ENCODE data around the gene CDH23.

CDH23 gene

DNA sequence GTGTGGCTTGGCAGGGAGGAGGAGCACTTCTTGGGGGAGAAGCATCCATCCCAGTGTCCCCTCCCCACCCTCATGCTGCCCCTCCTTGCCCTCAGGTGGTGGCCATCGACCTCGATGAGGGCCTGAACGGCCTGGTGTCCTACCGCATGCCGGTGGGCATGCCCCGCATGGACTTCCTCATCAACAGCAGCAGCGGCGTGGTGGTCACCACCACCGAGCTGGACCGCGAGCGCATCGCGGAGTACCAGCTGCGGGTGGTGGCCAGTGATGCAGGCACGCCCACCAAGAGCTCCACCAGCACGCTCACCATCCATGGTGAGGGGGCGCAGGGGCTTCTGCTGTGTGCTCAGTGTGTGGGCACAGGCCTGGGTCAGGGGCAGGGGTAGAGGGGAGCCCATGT is 308.1 kb downstream of the CDH23 start:
- TF ChIP-seq, protein P1, sequence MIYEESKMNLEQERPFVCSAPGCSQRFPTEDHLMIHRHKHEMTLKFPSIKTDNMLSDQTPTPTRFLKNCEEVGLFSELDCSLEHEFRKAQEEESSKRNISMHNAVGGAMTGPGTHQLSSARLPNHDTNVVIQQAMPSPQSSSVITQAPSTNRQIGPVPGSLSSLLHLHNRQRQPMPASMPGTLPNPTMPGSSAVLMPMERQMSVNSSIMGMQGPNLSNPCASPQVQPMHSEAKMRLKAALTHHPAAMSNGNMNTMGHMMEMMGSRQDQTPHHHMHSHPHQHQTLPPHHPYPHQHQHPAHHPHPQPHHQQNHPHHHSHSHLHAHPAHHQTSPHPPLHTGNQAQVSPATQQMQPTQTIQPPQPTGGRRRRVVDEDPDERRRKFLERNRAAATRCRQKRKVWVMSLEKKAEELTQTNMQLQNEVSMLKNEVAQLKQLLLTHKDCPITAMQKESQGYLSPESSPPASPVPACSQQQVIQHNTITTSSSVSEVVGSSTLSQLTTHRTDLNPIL (CRISPR knock-in tag; IDR thresholded peaks at IDR 0.05; ENCODE audit: low read depth) = no peak
- TF ChIP-seq ZNF565 (CRISPR knock-in tag; conservative IDR thresholded peaks at IDR 0.05; ENCODE audit: low read depth) = no peak
- no peak for TF ChIP-seq SNAI2 (CRISPR knock-in tag; IDR thresholded peaks at IDR 0.05)

DNA sequence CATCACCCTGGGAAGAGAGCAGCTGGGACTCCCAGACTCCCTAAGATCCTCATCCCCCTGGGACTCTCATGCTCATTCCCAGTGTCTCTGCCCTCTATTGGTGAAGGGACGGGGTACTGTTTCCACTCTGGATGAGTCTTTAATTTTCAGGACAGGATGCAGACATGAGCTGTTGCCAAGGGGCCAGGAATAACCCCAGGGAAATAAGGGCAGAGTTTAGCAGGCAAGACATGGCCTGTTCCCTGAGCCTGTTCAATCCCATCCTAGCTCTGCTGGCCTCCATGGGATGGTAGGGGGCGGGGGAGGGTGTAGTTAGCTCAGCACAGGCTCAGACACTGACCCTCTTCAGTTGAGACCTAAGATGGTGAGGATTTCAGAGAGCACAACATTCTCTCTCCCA is 308.9 kb downstream of the CDH23 start:
- TF ChIP-seq ZNF70 (CRISPR knock-in tag; IDR thresholded peaks at IDR 0.05) (no peak), CSDC2 (CRISPR knock-in tag; IDR thresholded peaks at IDR 0.05) (no peak), BACH2 (CRISPR knock-in tag; IDR thresholded peaks at IDR 0.05; ENCODE audit: borderline replicate concordance) (no peak), ZC3H10 (CRISPR knock-in tag; IDR thresholded peaks at IDR 0.05) (no peak), TCF4 (CRISPR knock-in tag; IDR thresholded peaks at IDR 0.05; ENCODE audit: borderline replicate concordance) (no peak), SNAI2 (CRISPR knock-in tag; IDR thresholded peaks at IDR 0.05) (no peak)
- TF ChIP-seq, protein P1 (CRISPR knock-in tag; IDR thresholded peaks at IDR 0.05; ENCODE audit: low read depth) = no peak
- TF ChIP-seq, protein P2, sequence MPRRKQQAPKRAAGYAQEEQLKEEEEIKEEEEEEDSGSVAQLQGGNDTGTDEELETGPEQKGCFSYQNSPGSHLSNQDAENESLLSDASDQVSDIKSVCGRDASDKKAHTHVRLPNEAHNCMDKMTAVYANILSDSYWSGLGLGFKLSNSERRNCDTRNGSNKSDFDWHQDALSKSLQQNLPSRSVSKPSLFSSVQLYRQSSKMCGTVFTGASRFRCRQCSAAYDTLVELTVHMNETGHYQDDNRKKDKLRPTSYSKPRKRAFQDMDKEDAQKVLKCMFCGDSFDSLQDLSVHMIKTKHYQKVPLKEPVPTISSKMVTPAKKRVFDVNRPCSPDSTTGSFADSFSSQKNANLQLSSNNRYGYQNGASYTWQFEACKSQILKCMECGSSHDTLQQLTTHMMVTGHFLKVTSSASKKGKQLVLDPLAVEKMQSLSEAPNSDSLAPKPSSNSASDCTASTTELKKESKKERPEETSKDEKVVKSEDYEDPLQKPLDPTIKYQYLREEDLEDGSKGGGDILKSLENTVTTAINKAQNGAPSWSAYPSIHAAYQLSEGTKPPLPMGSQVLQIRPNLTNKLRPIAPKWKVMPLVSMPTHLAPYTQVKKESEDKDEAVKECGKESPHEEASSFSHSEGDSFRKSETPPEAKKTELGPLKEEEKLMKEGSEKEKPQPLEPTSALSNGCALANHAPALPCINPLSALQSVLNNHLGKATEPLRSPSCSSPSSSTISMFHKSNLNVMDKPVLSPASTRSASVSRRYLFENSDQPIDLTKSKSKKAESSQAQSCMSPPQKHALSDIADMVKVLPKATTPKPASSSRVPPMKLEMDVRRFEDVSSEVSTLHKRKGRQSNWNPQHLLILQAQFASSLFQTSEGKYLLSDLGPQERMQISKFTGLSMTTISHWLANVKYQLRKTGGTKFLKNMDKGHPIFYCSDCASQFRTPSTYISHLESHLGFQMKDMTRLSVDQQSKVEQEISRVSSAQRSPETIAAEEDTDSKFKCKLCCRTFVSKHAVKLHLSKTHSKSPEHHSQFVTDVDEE (CRISPR knock-in tag; IDR thresholded peaks at IDR 0.05) = no peak
- ATAC-seq = peak; percentile 16; the same call in 1 of the 3 replicates

More for the DNA sequence above, 308.1 kb downstream of the CDH23 start:
- no peak for ATAC-seq

DNA sequence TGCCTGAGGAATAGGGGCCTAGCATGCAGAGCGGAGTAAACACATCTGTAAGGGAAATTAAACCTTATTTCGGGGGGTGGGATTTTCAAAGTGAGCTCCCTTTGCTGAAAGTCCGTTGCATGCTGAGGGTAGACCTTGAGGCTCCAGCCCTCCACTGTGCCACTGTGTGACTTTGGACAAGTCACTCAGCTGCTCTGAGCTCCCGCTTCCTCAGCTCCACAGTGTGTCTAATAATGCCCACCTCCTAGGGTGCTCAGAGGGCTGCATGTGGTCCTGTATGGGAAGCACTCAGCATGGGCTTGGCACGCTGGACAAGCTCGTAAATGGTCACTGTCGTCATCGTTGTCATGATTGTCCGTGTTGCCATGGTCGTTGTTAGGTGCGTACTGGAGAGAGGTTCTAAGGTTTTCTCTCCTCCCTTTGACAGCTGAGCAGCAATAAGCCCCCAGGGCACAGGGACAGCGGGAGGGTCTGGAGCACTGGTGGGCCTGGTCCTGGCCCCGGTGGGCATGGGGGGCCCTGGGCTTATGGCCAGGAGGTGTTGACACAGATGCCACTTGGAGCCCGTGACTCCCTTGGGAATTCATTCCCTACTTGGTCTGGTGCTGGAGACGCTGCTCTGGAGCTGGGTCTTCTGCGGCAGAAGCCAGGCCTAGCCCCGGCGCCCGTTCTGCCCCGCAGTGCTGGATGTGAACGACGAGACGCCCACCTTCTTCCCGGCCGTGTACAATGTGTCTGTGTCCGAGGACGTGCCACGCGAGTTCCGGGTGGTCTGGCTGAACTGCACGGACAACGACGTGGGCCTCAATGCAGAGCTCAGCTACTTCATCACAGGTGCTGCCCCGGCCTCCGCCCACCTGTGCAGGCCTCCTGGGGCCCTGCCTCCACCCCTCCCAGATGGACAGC is 309.7 kb downstream of the CDH23 start:
- no peak for ATAC-seq
- TF ChIP-seq CSDC2 (CRISPR knock-in tag; IDR thresholded peaks at IDR 0.05) (no peak), ZNF8 (CRISPR knock-in tag; IDR thresholded peaks at IDR 0.05) (no peak), ARNTL (CRISPR knock-in tag; IDR thresholded peaks at IDR 0.05; ENCODE audit: borderline replicate concordance, low read depth) (no peak), TCF4 (CRISPR knock-in tag; IDR thresholded peaks at IDR 0.05; ENCODE audit: borderline replicate concordance) (no peak), BACH2 (CRISPR knock-in tag; IDR thresholded peaks at IDR 0.05; ENCODE audit: borderline replicate concordance) (no peak)

DNA sequence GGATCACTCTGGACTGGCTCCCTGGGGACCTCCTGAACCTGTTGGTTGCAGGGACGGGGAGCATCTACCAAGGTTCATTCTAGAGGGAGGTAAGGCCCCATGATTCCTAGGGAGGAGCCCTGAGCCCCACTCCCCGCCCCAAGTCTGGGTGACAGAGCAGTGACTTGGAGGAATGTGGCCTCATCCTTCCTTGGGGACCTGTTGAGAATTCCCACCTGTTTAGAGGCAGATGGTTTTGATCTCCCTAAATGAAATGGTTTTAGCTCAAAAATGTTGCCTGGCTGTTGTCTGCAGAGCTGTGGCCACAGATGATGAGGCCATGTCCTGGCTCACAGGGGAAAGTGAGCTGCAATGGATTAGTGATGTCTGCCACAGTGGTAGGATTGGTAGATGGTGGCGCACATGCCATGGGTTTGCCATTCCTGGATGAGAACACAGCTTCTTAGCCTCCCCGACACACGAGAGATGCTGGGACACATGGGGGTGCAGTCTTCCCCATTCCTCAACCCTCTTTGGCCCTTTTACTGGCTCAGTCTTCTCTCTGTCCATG is 310.6 kb downstream of the CDH23 start:
- ATAC-seq = no peak

More for the DNA sequence above, 310.6 kb downstream of the CDH23 start:
- TF ChIP-seq RARB (CRISPR knock-in tag; IDR thresholded peaks at IDR 0.05) = no peak
- TF ChIP-seq ARNTL (CRISPR knock-in tag; IDR thresholded peaks at IDR 0.05; ENCODE audit: borderline replicate concordance, low read depth) = no peak
- TF ChIP-seq PPARA (CRISPR knock-in tag; IDR thresholded peaks at IDR 0.05; ENCODE audit: borderline replicate concordance) = no peak
- no peak for TF ChIP-seq ZNF70 (CRISPR knock-in tag; IDR thresholded peaks at IDR 0.05)
- no peak for TF ChIP-seq ZFP3 (CRISPR knock-in tag; IDR thresholded peaks at IDR 0.05)
- TF ChIP-seq, protein P1 (CRISPR knock-in tag; IDR thresholded peaks at IDR 0.05; ENCODE audit: low read depth) = no peak
- no peak for TF ChIP-seq TOX (CRISPR knock-in tag; IDR thresholded peaks at IDR 0.05; ENCODE audit: borderline replicate concordance)
- TF ChIP-seq, protein P2 (CRISPR knock-in tag; IDR thresholded peaks at IDR 0.05) = no peak
- TF ChIP-seq CSDC2 (CRISPR knock-in tag; IDR thresholded peaks at IDR 0.05) = no peak
- TF ChIP-seq, protein P3, sequence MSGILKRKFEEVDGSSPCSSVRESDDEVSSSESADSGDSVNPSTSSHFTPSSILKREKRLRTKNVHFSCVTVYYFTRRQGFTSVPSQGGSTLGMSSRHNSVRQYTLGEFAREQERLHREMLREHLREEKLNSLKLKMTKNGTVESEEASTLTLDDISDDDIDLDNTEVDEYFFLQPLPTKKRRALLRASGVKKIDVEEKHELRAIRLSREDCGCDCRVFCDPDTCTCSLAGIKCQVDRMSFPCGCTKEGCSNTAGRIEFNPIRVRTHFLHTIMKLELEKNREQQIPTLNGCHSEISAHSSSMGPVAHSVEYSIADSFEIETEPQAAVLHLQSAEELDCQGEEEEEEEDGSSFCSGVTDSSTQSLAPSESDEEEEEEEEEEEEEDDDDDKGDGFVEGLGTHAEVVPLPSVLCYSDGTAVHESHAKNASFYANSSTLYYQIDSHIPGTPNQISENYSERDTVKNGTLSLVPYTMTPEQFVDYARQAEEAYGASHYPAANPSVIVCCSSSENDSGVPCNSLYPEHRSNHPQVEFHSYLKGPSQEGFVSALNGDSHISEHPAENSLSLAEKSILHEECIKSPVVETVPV (CRISPR knock-in tag; IDR thresholded peaks at IDR 0.05) = no peak
- no peak for TF ChIP-seq GLIS3 (CRISPR knock-in tag; IDR thresholded peaks at IDR 0.05)
- TF ChIP-seq TCF4 (CRISPR knock-in tag; IDR thresholded peaks at IDR 0.05; ENCODE audit: borderline replicate concordance) = no peak
- TF ChIP-seq ZFP30 (CRISPR knock-in tag; IDR thresholded peaks at IDR 0.05) = no peak
